HepG2 (cell line): ENCODE data around the gene NOTUM. TPM values are rescaled to one million over a fixed set of nuclear protein-coding genes. Genes with fewer than 3 reads are reported as not detected.
A peak's percentile ranks its signal among the peaks of the same experiment; 100 is the strongest.

Source experiments
- BCLAF1 ChIP-seq: fragments of 450-650 bp; IDR thresholded peaks from 2 replicates; pipeline ENCODE4 v1.6.1; 2017; ENCODE audit warnings: mild to moderate bottlenecking
- HES4 ChIP-seq: sonication (generic); formaldehyde crosslinking; IDR thresholded peaks from 2 replicates; pipeline ENCODE4 v1.9.0; 2021; ENCODE audit warnings: mild to moderate bottlenecking, missing genetic modification reagents, borderline replicate concordance
- KDM6A ChIP-seq: IDR thresholded peaks from 2 replicates; pipeline ENCODE4 v1.6.1; 2016; ENCODE audit warnings: low read depth
- MTA1 ChIP-seq: sonication (generic); formaldehyde crosslinking; IDR thresholded peaks from 2 replicates; pipeline ENCODE4 v1.4.0; 2020; ENCODE audit warnings: missing genetic modification reagents, mild to moderate bottlenecking, borderline replicate concordance
- NFE2 ChIP-seq: sonication (generic); formaldehyde crosslinking; IDR thresholded peaks from 2 replicates; pipeline ENCODE4 v1.4.0; 2020; ENCODE audit warnings: missing genetic modification reagents
- SNRNP70 ChIP-seq: fragments of 200-400 bp; formaldehyde crosslinking; IDR thresholded peaks from 2 replicates; pipeline ENCODE4 v1.6.1; 2017; ENCODE audit warnings: mild to moderate bottlenecking, low read depth, low read length, moderate library complexity
- SRSF4 ChIP-seq: fragments of 200-400 bp; formaldehyde crosslinking; IDR thresholded peaks from one replicate; pipeline ENCODE4 v1.6.1; 2018; ENCODE audit warnings: mild to moderate bottlenecking, low read depth, low read length, moderate library complexity; ENCODE audit not compliant: poor library complexity, severe bottlenecking
- TARDBP ChIP-seq: sonication (generic); formaldehyde crosslinking; IDR thresholded peaks from 2 replicates; pipeline ENCODE4 v1.8.0; 2022; ENCODE audit warnings: mild to moderate bottlenecking, missing genetic modification reagents
- ZNF260 ChIP-seq: sonication (generic); formaldehyde crosslinking; IDR thresholded peaks from 2 replicates; pipeline ENCODE4 v1.4.0; 2020; ENCODE audit warnings: missing genetic modification reagents, low read depth, mild to moderate bottlenecking, borderline replicate concordance
- ZNF318 ChIP-seq: sonication (generic); formaldehyde crosslinking; IDR thresholded peaks from 2 replicates; pipeline ENCODE4 v1.4.0; 2020; ENCODE audit warnings: mild to moderate bottlenecking, missing genetic modification reagents
- ZNF44 ChIP-seq: sonication (generic); formaldehyde crosslinking; IDR thresholded peaks from 2 replicates; pipeline ENCODE4 v1.5.1; 2020; ENCODE audit warnings: mild to moderate bottlenecking, missing genetic modification reagents
- ZNF614 ChIP-seq: IDR thresholded peaks from 2 replicates; pipeline ENCODE4 v1.6.1; 2018; ENCODE audit warnings: missing biosample characterization, missing genetic modification reagents, inconsistent platforms, borderline replicate concordance
- polyA plus RNA-seq, 8 experiments: library from polyadenylated mRNA; depleted of rRNA in 3 of 8; stranded (reverse) in 7 of 8; unstranded in 1 of 8; fragments of >200 nt; fragmentation: Illumina TruSeq in 4 of 8; extraction: Trizol in 4 of 8; gene quantifications; 2 replicates each; pipeline versions ENCODE4 v1.2.1 to v1.2.3, GENCODE V29; 2011 to 2016; ENCODE audit warnings: low read depth in 4 of 8, missing spikeins in 1 of 8, mixed read lengths in 1 of 8; ENCODE audit not compliant: insufficient read depth in 1 of 8
- total RNA-seq, 5 experiments: library from RNA; depleted of rRNA; stranded (reverse); fragments of >200 nt; fragmentation: Illumina TruSeq; extraction: Trizol; gene quantifications; 2 replicates each; pipeline ENCODE4 v1.2.3, GENCODE V29; 2016; ENCODE audit warnings: low read depth in 1 of 5
- TF ChIP-seq, protein P1 (sequence below): sonication (generic); formaldehyde crosslinking; IDR thresholded peaks from 2 replicates; pipeline ENCODE4 v1.9.0; 2021; ENCODE audit warnings: missing genetic modification reagents, mild to moderate bottlenecking, borderline replicate concordance

Gene NOTUM
- total and polyA plus RNA-seq, 2 of the 13 experiments (the other 11 are each of a cell fraction or from before 2014, with no cell fraction given): 150 to 160 TPM

DNA sequence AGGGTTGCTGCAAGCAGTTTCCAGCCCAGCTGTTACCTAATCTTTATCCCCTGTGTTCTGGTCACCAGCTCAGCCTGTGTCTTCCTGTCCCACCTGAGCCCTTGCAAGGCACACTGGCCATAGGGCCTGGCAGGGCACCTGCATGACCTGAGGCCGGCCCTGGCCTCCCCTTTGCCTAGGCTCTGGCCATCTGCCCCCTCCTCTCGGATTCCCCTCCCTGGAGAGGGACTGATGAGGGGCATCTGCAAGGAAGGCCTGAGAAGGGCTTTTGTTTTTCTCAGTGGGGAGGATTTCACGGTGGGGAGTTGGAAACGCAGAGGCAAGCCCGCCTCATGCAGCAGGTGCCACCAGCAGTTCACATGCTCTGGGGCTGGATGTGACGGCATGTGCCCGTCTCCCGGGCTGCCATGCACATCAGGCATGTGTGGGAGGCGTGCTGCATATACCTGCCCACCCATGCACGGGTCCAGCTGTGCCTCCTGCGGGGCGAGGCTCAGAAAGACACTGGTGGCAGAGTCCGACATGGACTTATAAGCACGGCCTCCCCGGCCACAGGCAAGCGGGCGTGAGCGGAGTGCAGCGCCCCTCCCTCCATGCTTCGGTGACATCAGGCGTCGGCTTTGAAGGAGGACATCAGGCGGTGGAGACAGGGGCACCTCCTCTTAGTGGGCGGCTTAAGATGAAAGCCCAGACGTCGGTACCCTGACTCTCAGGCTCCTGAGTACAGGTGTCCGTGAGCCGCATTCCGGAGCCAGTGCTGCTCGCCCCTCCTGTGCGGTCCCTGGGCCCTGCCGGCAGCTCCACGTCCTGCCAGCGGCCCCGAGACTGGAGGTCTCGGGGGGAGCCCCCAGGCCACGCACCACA is 33.0 kb upstream of the NOTUM start (continued):
- TF ChIP-seq SRSF4: no peak
- TF ChIP-seq, protein P1, sequence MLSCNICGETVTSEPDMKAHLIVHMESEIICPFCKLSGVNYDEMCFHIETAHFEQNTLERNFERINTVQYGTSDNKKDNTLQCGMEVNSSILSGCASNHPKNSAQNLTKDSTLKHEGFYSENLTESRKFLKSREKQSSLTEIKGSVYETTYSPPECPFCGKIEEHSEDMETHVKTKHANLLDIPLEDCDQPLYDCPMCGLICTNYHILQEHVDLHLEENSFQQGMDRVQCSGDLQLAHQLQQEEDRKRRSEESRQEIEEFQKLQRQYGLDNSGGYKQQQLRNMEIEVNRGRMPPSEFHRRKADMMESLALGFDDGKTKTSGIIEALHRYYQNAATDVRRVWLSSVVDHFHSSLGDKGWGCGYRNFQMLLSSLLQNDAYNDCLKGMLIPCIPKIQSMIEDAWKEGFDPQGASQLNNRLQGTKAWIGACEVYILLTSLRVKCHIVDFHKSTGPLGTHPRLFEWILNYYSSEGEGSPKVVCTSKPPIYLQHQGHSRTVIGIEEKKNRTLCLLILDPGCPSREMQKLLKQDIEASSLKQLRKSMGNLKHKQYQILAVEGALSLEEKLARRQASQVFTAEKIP (CRISPR knock-in tag): no peak
- TF ChIP-seq NFE2: no peak; the same call in none of the 2 replicates
- TF ChIP-seq ZNF614 (CRISPR knock-in tag): peak; percentile 21; the same call in 1 of the 2 replicates
- TF ChIP-seq ZNF318 (CRISPR knock-in tag): peak; percentile 54
- peak; percentile 88 for TF ChIP-seq TARDBP (CRISPR knock-in tag)
- no peak for TF ChIP-seq ZNF44 (CRISPR knock-in tag)
- no peak; the same call in 1 of the 2 replicates for TF ChIP-seq KDM6A (CRISPR knock-in tag)
- no peak for TF ChIP-seq SNRNP70
- no peak for TF ChIP-seq ZNF260 (CRISPR knock-in tag)
- no peak for TF ChIP-seq BCLAF1
- peak; percentile 57 for TF ChIP-seq HES4 (CRISPR knock-in tag)
- TF ChIP-seq MTA1: no peak
